Activated CD4-positive, alpha-beta T cell treated with anti-CD3 and anti-CD28 coated beads for 36 hours (primary cell): ENCODE results near the gene THRB. TPM values are rescaled to one million over a fixed set of nuclear protein-coding genes. Genes with fewer than 3 reads are reported as not detected.

ENCODE experiments used
- ATAC-seq: fragments of 200-7000 bp; cut with Tn5 transposase; one replicate; pipeline ENCODE4 v1.10.0; 2021; ENCODE audit warnings: mild to moderate bottlenecking, moderate library complexity
- CTCF ChIA-PET: fragments of 350-600 bp; sonication (Branson Sonifier 250); formaldehyde crosslinking; loops from one replicate; lab custom pipeline; 2021; ENCODE audit warnings: antibody characterized with exemption; lab: Charles Lee
- POLR2A ChIA-PET: fragments of 350-600 bp; sonication (Branson Sonifier 250); formaldehyde crosslinking; loops from one replicate; lab custom pipeline; 2021; ENCODE audit warnings: antibody characterized with exemption, inconsistent platforms; lab: Charles Lee
- DNase-seq: peaks from one replicate; pipeline ENCODE4 v3.0.0-alpha.2; 2020
- H3K27ac Mint-ChIP-seq: one replicate; pipeline ENCODE4 v1.8.0; 2021; ENCODE audit warnings: mixed read lengths
- H3K27me3 Mint-ChIP-seq: one replicate; pipeline ENCODE4 v1.8.0; 2021; ENCODE audit warnings: mixed read lengths
- H3K36me3 Mint-ChIP-seq: one replicate; pipeline ENCODE4 v1.8.0; 2021; ENCODE audit warnings: low read depth, mixed read lengths
- H3K4me1 Mint-ChIP-seq: one replicate; pipeline ENCODE4 v1.8.0; 2021; ENCODE audit warnings: mixed read lengths
- H3K4me3 Mint-ChIP-seq: one replicate; pipeline ENCODE4 v1.8.0; 2021; ENCODE audit warnings: mild to moderate bottlenecking, moderate library complexity, mixed read lengths
- H3K9me3 Mint-ChIP-seq: one replicate; pipeline ENCODE4 v1.8.0; 2021; ENCODE audit warnings: low read depth, mixed read lengths
- intact Hi-C, 2 experiments: fragments of 100-400 bp; cut with DNase I in 1 of 2; cut with micrococcal nuclease in 1 of 2; formaldehyde crosslinking; loops; one replicate each; pipeline versions ENCODE4 v1.14.2 to v1.15.1; 2022 to 2024; cut with DNase I, micrococcal nuclease
- total RNA-seq, 2 experiments: library from RNA; stranded (reverse); gene quantifications; one replicate each; pipeline ENCODE4 v1.2.3, GENCODE V29; 2021

THRB gene
- total RNA-seq, 2 experiments from 2014 or later, result not detected

GRCh38 chr3:24483873-24484272 lies 10.8 kb downstream of the THRB start:
- H3K27ac Mint-ChIP-seq, result no peak overlapping the region
- DNase-seq, result no peak

GRCh38 chr3:24482096-24482705 lies 12.4 kb downstream of the THRB start:
- intact Hi-C loops, result no loop called here
- ATAC-seq (no peak), DNase-seq (no peak)
- H3K9me3 Mint-ChIP-seq, result no peaks in the 10 kb centered on the region
- no peaks in the 10 kb centered on the region for H3K4me1 Mint-ChIP-seq
- H3K4me3 Mint-ChIP-seq, result no peak overlapping the region
- ChIA-PET CTCF (no interaction called here), POLR2A (no interaction called here)
- H3K36me3 Mint-ChIP-seq, result no peaks in the 10 kb centered on the region
- no peak overlapping the region for H3K27ac Mint-ChIP-seq
- peaks cover 11% of the 10 kb centered on the region for H3K27me3 Mint-ChIP-seq

More at GRCh38 chr3:24483873-24484272, 10.8 kb downstream of the THRB start:
- no peaks in the 10 kb centered on the region for H3K36me3 Mint-ChIP-seq
- no peak for ATAC-seq
- no peaks in the 10 kb centered on the region for H3K4me1 Mint-ChIP-seq
- POLR2A ChIA-PET, result no interaction called here
- H3K4me3 Mint-ChIP-seq, result no peak overlapping the region
- peaks cover 11% of the 10 kb centered on the region for H3K27me3 Mint-ChIP-seq
- CTCF ChIA-PET, result no interaction called here
- intact Hi-C loops, result no loop called here
- H3K9me3 Mint-ChIP-seq, result no peaks in the 10 kb centered on the region

GRCh38 chr3:24481193-24481592 lies 13.5 kb downstream of the THRB start:
- ATAC-seq (no peak), DNase-seq (no peak)
- CTCF ChIA-PET, result no interaction called here
- Mint-ChIP-seq H3K4me1 (no peaks in the 10 kb centered on the region), H3K36me3 (no peaks in the 10 kb centered on the region), H3K27ac (no peak overlapping the region), H3K4me3 (no peak overlapping the region), H3K9me3 (no peaks in the 10 kb centered on the region), H3K27me3 (peaks cover 11% of the 10 kb centered on the region)
- intact Hi-C loops, result no loop called here
- POLR2A ChIA-PET, result interaction anchor here (0.6 kb wide), 1 partner anchor 35 kb away, joined by 3 read pairs; no protein-coding TSS in a partner anchor

- intact Hi-C loops, result no loop called here
- Mint-ChIP-seq H3K27me3 (peaks cover 7% of the 10 kb centered on the region), H3K27ac (no peak overlapping the region), H3K4me1 (no peaks in the 10 kb centered on the region), H3K9me3 (no peaks in the 10 kb centered on the region), H3K36me3 (no peaks in the 10 kb centered on the region), H3K4me3 (no peak overlapping the region)
- DNase-seq (no peak), ATAC-seq (no peak)
- ChIA-PET POLR2A (no interaction called here), CTCF (no interaction called here)
Observed at GRCh38 chr3:24480497-24480896, 14.2 kb downstream of the THRB start.

GRCh38 chr3:24479816-24480215 lies 14.8 kb downstream of the THRB start:
- no peak overlapping the region for H3K4me3 Mint-ChIP-seq
- intact Hi-C loops, result no loop called here
- no peak overlapping the region for H3K27ac Mint-ChIP-seq
- H3K4me1 Mint-ChIP-seq, result no peaks in the 10 kb centered on the region
- H3K36me3 Mint-ChIP-seq, result no peaks in the 10 kb centered on the region
- POLR2A ChIA-PET, result no interaction called here
- ATAC-seq (no peak), DNase-seq (no peak)
- H3K9me3 Mint-ChIP-seq, result no peaks in the 10 kb centered on the region
- CTCF ChIA-PET, result no interaction called here
- peaks cover 6% of the 10 kb centered on the region for H3K27me3 Mint-ChIP-seq

- H3K27me3 Mint-ChIP-seq, result peaks cover 3% of the 10 kb centered on the region
- no peaks in the 10 kb centered on the region for H3K36me3 Mint-ChIP-seq
- H3K9me3 Mint-ChIP-seq, result no peaks in the 10 kb centered on the region
- no peak for DNase-seq
- ChIA-PET CTCF (interaction anchor here (0.6 kb wide), 1 partner anchor 81 kb away, joined by 3 read pairs; no protein-coding TSS in a partner anchor), POLR2A (no interaction called here)
- no peak overlapping the region for H3K27ac Mint-ChIP-seq
- ATAC-seq, result no peak
- no peaks in the 10 kb centered on the region for H3K4me1 Mint-ChIP-seq
- intact Hi-C loops, result no loop called here
- no peak overlapping the region for H3K4me3 Mint-ChIP-seq
Observed at GRCh38 chr3:24476871-24477656, 17.6 kb downstream of the THRB start.

- Mint-ChIP-seq H3K9me3 (no peaks in the 10 kb centered on the region), H3K27me3 (peaks cover 5% of the 10 kb centered on the region), H3K36me3 (no peaks in the 10 kb centered on the region), H3K27ac (no peak overlapping the region), H3K4me1 (no peaks in the 10 kb centered on the region), H3K4me3 (no peak overlapping the region)
- ATAC-seq (no peak), DNase-seq (no peak)
- POLR2A ChIA-PET, result no interaction called here
- CTCF ChIA-PET, result no interaction called here
- intact Hi-C loops, result no loop called here
Observed at GRCh38 chr3:24475925-24476324, 18.7 kb downstream of the THRB start.

GRCh38 chr3:24474862-24475261 lies 19.8 kb downstream of the THRB start:
- H3K9me3 Mint-ChIP-seq, result no peaks in the 10 kb centered on the region
- no peak for ATAC-seq
- no peaks in the 10 kb centered on the region for H3K36me3 Mint-ChIP-seq
- no peaks in the 10 kb centered on the region for H3K4me1 Mint-ChIP-seq
- ChIA-PET CTCF (no interaction called here), POLR2A (no interaction called here)
- no peak overlapping the region for H3K27ac Mint-ChIP-seq
- intact Hi-C loops, result no loop called here
- peaks cover 2% of the 10 kb centered on the region for H3K27me3 Mint-ChIP-seq
- H3K4me3 Mint-ChIP-seq, result no peak overlapping the region
- DNase-seq, result no peak

GRCh38 chr3:24472358-24472757 lies 22.3 kb downstream of the THRB start:
- no peak overlapping the region for H3K4me3 Mint-ChIP-seq
- H3K4me1 Mint-ChIP-seq, result no peaks in the 10 kb centered on the region
- peaks cover 5% of the 10 kb centered on the region for H3K27me3 Mint-ChIP-seq
- CTCF ChIA-PET, result no interaction called here
- intact Hi-C loops, result no loop called here
- H3K9me3 Mint-ChIP-seq, result no peaks in the 10 kb centered on the region
- ATAC-seq, result no peak
- no peak overlapping the region for H3K27ac Mint-ChIP-seq
- DNase-seq, result no peak
- no peaks in the 10 kb centered on the region for H3K36me3 Mint-ChIP-seq
- POLR2A ChIA-PET, result no interaction called here

GRCh38 chr3:24471486-24471885 lies 23.2 kb downstream of the THRB start:
- POLR2A ChIA-PET, result no interaction called here
- CTCF ChIA-PET, result no interaction called here
- no peaks in the 10 kb centered on the region for H3K9me3 Mint-ChIP-seq
- ATAC-seq (no peak), DNase-seq (no peak)
- H3K27ac Mint-ChIP-seq, result no peak overlapping the region
- no peaks in the 10 kb centered on the region for H3K4me1 Mint-ChIP-seq
- peaks cover 5% of the 10 kb centered on the region for H3K27me3 Mint-ChIP-seq
- intact Hi-C loops, result no loop called here
- H3K36me3 Mint-ChIP-seq, result no peaks in the 10 kb centered on the region
- no peak overlapping the region for H3K4me3 Mint-ChIP-seq

GRCh38 chr3:24470277-24470676 lies 24.4 kb downstream of the THRB start:
- intact Hi-C loops, result no loop called here
- peaks cover 5% of the 10 kb centered on the region for H3K27me3 Mint-ChIP-seq
- ChIA-PET CTCF (no interaction called here), POLR2A (no interaction called here)
- DNase-seq (no peak), ATAC-seq (no peak)
- H3K36me3 Mint-ChIP-seq, result no peaks in the 10 kb centered on the region
- no peak overlapping the region for H3K27ac Mint-ChIP-seq
- no peaks in the 10 kb centered on the region for H3K4me1 Mint-ChIP-seq
- no peaks in the 10 kb centered on the region for H3K9me3 Mint-ChIP-seq
- H3K4me3 Mint-ChIP-seq, result no peak overlapping the region

- DNase-seq (no peak), ATAC-seq (no peak)
- ChIA-PET CTCF (no interaction called here), POLR2A (no interaction called here)
- no peak overlapping the region for H3K27ac Mint-ChIP-seq
- peaks cover 3% of the 10 kb centered on the region for H3K9me3 Mint-ChIP-seq
- no peaks in the 10 kb centered on the region for H3K36me3 Mint-ChIP-seq
- H3K4me3 Mint-ChIP-seq, result no peak overlapping the region
- no peaks in the 10 kb centered on the region for H3K4me1 Mint-ChIP-seq
- peaks cover 3% of the 10 kb centered on the region for H3K27me3 Mint-ChIP-seq
- intact Hi-C loops, result no loop called here
Observed at GRCh38 chr3:24464389-24464788, 30.3 kb downstream of the THRB start.
